Astrocyte of the spinal cord (primary cell): ENCODE results near the gene FGF14.

Source experiments
- DNase-seq: peaks from one replicate; pipeline ENCODE4 v3.0.0; 2011; ENCODE audit warnings: low read depth, low spot score
- H3K4me3 ChIP-seq: 2 replicates; pipeline ENCODE4 v1.5.1; 2011; ENCODE audit warnings: low read depth, mild to moderate bottlenecking, low read length, moderate library complexity
- CTCF ChIP-seq: IDR thresholded peaks from 2 replicates; pipeline ENCODE4 v1.5.1; 2012; ENCODE audit warnings: low read depth, mild to moderate bottlenecking, low read length, inconsistent platforms
- in situ Hi-C: cut with HindIII; loops from 2 replicates; pipeline ENCODE4 v1.10.0; 2017; ENCODE audit warnings: low sequenced_read_pairs

The FGF14 gene

GRCh38 chr13:102322211-102322610 is 79.6 kb downstream of the FGF14 start:
- in situ Hi-C loops = no loop called here
- TF ChIP-seq CTCF = no peak
- DNase-seq = no peak

GRCh38 chr13:102318233-102318632 is 83.6 kb downstream of the FGF14 start:
- H3K4me3 ChIP-seq = no peak overlapping the region
- TF ChIP-seq CTCF = no peak
- in situ Hi-C loops = no loop called here
- DNase-seq = no peak

More at GRCh38 chr13:102322211-102322610, 79.6 kb downstream of the FGF14 start:
- no peak overlapping the region for H3K4me3 ChIP-seq

GRCh38 chr13:102317593-102317992 is 84.3 kb downstream of the FGF14 start:
- peak; percentile 5 for DNase-seq
- TF ChIP-seq CTCF = no peak
- in situ Hi-C loops = no loop called here
- H3K4me3 ChIP-seq = no peak overlapping the region

GRCh38 chr13:102316732-102317131 is 85.1 kb downstream of the FGF14 start:
- no peak for TF ChIP-seq CTCF
- H3K4me3 ChIP-seq = no peak overlapping the region
- in situ Hi-C loops = no loop called here
- no peak for DNase-seq

GRCh38 chr13:102312841-102313240 is 89.0 kb downstream of the FGF14 start:
- no peak for DNase-seq
- no peak for TF ChIP-seq CTCF
- no peak overlapping the region for H3K4me3 ChIP-seq
- in situ Hi-C loops = no loop called here

GRCh38 chr13:102311901-102312300 is 89.9 kb downstream of the FGF14 start:
- DNase-seq = no peak
- TF ChIP-seq CTCF = no peak
- in situ Hi-C loops = no loop called here
- H3K4me3 ChIP-seq = no peak overlapping the region

- TF ChIP-seq CTCF = no peak
- no peak overlapping the region for H3K4me3 ChIP-seq
- in situ Hi-C loops = no loop called here
- DNase-seq = no peak
These were observed 90.4 kb downstream of the FGF14 start for GRCh38 chr13:102311419-102311796.
